Body of pancreas (tissue), 4 donors: ENCODE data around the gene DOK5.

Source experiments
- POLR2A ChIP-seq, 3 donors: fragments of 450-650 bp; IDR thresholded peaks; one replicate each; pipeline ENCODE4 v1.6.1; 2016; ENCODE audit warnings: antibody characterized with exemption in 3 of 3, mild to moderate bottlenecking in 2 of 3
- TF ChIP-seq, protein P1 (sequence below), 7 experiments: fragments of 450-650 bp in 4 of 7; fragments of 200-600 bp in 3 of 7; sonication (generic) in 3 of 7; IDR thresholded peaks; one replicate each; pipeline ENCODE4 v1.5.1; 2016 to 2019; ENCODE audit warnings: antibody characterized with exemption in 7 of 7

DNA sequence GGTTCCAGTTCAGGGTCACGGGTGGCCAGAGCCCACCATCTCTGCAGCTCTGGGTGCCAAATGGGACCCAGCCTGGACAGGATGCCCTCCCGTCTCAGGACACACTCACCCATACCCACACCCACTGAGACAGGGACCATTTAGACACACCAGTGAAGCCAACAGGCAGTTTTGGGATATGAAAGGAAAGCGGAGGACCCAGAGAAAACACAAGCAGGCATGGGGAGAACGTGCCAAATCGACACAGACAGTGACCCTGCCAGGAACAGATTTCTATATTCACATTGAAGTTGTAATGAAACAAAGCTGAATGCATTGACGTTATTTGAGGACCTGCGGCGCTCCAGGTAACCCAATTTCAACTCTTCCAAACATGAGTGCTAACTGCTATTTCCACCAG is 164.5 kb downstream of the DOK5 start:
- no peak for TF ChIP-seq POLR2A (IDR thresholded peaks at IDR 0.05)
- TF ChIP-seq, protein P1, sequence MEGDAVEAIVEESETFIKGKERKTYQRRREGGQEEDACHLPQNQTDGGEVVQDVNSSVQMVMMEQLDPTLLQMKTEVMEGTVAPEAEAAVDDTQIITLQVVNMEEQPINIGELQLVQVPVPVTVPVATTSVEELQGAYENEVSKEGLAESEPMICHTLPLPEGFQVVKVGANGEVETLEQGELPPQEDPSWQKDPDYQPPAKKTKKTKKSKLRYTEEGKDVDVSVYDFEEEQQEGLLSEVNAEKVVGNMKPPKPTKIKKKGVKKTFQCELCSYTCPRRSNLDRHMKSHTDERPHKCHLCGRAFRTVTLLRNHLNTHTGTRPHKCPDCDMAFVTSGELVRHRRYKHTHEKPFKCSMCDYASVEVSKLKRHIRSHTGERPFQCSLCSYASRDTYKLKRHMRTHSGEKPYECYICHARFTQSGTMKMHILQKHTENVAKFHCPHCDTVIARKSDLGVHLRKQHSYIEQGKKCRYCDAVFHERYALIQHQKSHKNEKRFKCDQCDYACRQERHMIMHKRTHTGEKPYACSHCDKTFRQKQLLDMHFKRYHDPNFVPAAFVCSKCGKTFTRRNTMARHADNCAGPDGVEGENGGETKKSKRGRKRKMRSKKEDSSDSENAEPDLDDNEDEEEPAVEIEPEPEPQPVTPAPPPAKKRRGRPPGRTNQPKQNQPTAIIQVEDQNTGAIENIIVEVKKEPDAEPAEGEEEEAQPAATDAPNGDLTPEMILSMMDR (IDR thresholded peaks at IDR 0.05), result no peak
